ENCODE data around the gene SLC41A3.

GRCh38 chr3:126023390-126023789, 60.5 kb downstream of the SLC41A3 start:
- TF ChIP-seq, protein P1, sequence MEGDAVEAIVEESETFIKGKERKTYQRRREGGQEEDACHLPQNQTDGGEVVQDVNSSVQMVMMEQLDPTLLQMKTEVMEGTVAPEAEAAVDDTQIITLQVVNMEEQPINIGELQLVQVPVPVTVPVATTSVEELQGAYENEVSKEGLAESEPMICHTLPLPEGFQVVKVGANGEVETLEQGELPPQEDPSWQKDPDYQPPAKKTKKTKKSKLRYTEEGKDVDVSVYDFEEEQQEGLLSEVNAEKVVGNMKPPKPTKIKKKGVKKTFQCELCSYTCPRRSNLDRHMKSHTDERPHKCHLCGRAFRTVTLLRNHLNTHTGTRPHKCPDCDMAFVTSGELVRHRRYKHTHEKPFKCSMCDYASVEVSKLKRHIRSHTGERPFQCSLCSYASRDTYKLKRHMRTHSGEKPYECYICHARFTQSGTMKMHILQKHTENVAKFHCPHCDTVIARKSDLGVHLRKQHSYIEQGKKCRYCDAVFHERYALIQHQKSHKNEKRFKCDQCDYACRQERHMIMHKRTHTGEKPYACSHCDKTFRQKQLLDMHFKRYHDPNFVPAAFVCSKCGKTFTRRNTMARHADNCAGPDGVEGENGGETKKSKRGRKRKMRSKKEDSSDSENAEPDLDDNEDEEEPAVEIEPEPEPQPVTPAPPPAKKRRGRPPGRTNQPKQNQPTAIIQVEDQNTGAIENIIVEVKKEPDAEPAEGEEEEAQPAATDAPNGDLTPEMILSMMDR (conservative IDR thresholded peaks at IDR 0.05; ENCODE audit: low read depth, low read length), result no peak
- TF ChIP-seq RAD21 (IDR thresholded peaks at IDR 0.05; ENCODE audit: low read length) (no peak), MXI1 (IDR thresholded peaks at IDR 0.05; ENCODE audit: borderline replicate concordance, low read depth, low read length) (no peak), RFX5 (IDR thresholded peaks at IDR 0.05; ENCODE audit: low read depth, low read length) (no peak), MAZ (IDR thresholded peaks at IDR 0.05; ENCODE audit: borderline replicate concordance, low read depth, low read length) (no peak), POLR2A (IDR thresholded peaks at IDR 0.05; ENCODE audit: low read depth, low read length) (no peak), MAFK (IDR thresholded peaks at IDR 0.05; ENCODE audit: low read depth, low read length) (no peak)

All from IMR-90 (cell line).